ENCODE measurements around the gene KHNYN.

KHNYN gene

GRCh38 chr14:24425704-24426103 is 4.0 kb upstream of the KHNYN start:
- DNase-seq: no peak

- no peak for DNase-seq
These were observed 3.4 kb upstream of the KHNYN start for GRCh38 chr14:24426150-24426911.

GRCh38 chr14:24426912-24427536 is 2.7 kb upstream of the KHNYN start:
- DNase-seq: no peak

- DNase-seq: no peak
These were observed 1.9 kb upstream of the KHNYN start for GRCh38 chr14:24427537-24428508.

GRCh38 chr14:24428628-24429394 is 943 bp upstream of the KHNYN start:
- DNase-seq: no peak

GRCh38 chr14:24430143-24430681 is 458 bp downstream of the KHNYN start:
- DNase-seq: peak; percentile 53

- DNase-seq: no peak
These were observed 1.2 kb downstream of the KHNYN start for GRCh38 chr14:24430682-24431568.

GRCh38 chr14:24431569-24432258 is 2.0 kb downstream of the KHNYN start:
- peak; percentile 87 for DNase-seq

GRCh38 chr14:24432259-24433131 is 2.7 kb downstream of the KHNYN start:
- DNase-seq: no peak

GRCh38 chr14:24434036-24434435 is 4.3 kb downstream of the KHNYN start:
- DNase-seq: no peak

GRCh38 chr14:24434676-24435075 is 4.9 kb downstream of the KHNYN start:
- no peak for DNase-seq

GRCh38 chr14:24435192-24435810 is 5.5 kb downstream of the KHNYN start:
- DNase-seq: no peak

- DNase-seq: no peak
These were observed 6.2 kb downstream of the KHNYN start for GRCh38 chr14:24435998-24436354.

GRCh38 chr14:24436355-24437019 is 6.7 kb downstream of the KHNYN start:
- DNase-seq: peak; percentile 49

- peak; percentile 36 for DNase-seq
These were observed 7.4 kb downstream of the KHNYN start for GRCh38 chr14:24437020-24437735.

- DNase-seq: no peak
These were observed 7.9 kb downstream of the KHNYN start for GRCh38 chr14:24437736-24438067.

- DNase-seq: no peak
These were observed 8.7 kb downstream of the KHNYN start for GRCh38 chr14:24438223-24439097.
